ENCODE measurements around the gene SCO1. TPM values are rescaled to one million over a fixed set of nuclear protein-coding genes. Genes with fewer than 3 reads are reported as not detected.

SCO1 gene
- total RNA-seq, 6 experiments from 2014 or later = 30.7 to 41.4 (median 33.5) TPM

GRCh38 chr17:10646392-10646990, 50.8 kb downstream of the SCO1 start:
- no peak overlapping the region for H3K4me3 Mint-ChIP-seq
- H3K27me3 Mint-ChIP-seq (ENCODE audit: insufficient read depth) = no peaks in the 10 kb centered on the region
- no peaks in the 10 kb centered on the region for H3K36me3 Mint-ChIP-seq (ENCODE audit: low read depth)
- DNase-seq = peak; percentile 69
- H3K4me1 Mint-ChIP-seq (ENCODE audit: low read depth) = peaks cover 17% of the 10 kb centered on the region
- no peak overlapping the region for H3K27ac Mint-ChIP-seq
- H3K9me3 Mint-ChIP-seq = no peaks in the 10 kb centered on the region
- peak; percentile 94 for TF ChIP-seq CTCF (IDR thresholded peaks at IDR 0.05)

GRCh38 chr17:10640475-10640874, 56.9 kb downstream of the SCO1 start:
- DNase-seq = no peak
- TF ChIP-seq CTCF (IDR thresholded peaks at IDR 0.05) = no peak
- H3K9me3 Mint-ChIP-seq = no peaks in the 10 kb centered on the region
- H3K27ac Mint-ChIP-seq = no peak overlapping the region
- no peaks in the 10 kb centered on the region; the same call in none of the 2 replicates for H3K27me3 Mint-ChIP-seq (ENCODE audit: insufficient read depth)
- H3K4me3 Mint-ChIP-seq = no peak overlapping the region
- peaks cover 6% of the 10 kb centered on the region for H3K36me3 Mint-ChIP-seq (ENCODE audit: low read depth)
- peaks cover 5% of the 10 kb centered on the region; the same call in 1 of the 2 replicates for H3K4me1 Mint-ChIP-seq (ENCODE audit: low read depth)

GRCh38 chr17:10638151-10638550, 59.2 kb downstream of the SCO1 start:
- no peak overlapping the region for H3K27ac Mint-ChIP-seq
- no peaks in the 10 kb centered on the region for H3K9me3 Mint-ChIP-seq
- no peak overlapping the region for H3K4me3 Mint-ChIP-seq
- peaks cover 2% of the 10 kb centered on the region for H3K27me3 Mint-ChIP-seq (ENCODE audit: insufficient read depth)
- peaks cover 5% of the 10 kb centered on the region; the same call in 1 of the 2 replicates for H3K4me1 Mint-ChIP-seq (ENCODE audit: low read depth)
- TF ChIP-seq CTCF (IDR thresholded peaks at IDR 0.05) = no peak
- no peak for DNase-seq
- peaks cover 6% of the 10 kb centered on the region for H3K36me3 Mint-ChIP-seq (ENCODE audit: low read depth)

- Mint-ChIP-seq H3K36me3 (ENCODE audit: low read depth) (peaks cover 6% of the 10 kb centered on the region), H3K4me1 (ENCODE audit: low read depth) (peaks cover under 1% of the 10 kb centered on the region; the same call in 1 of the 2 replicates), H3K9me3 (no peaks in the 10 kb centered on the region), H3K4me3 (no peak overlapping the region), H3K27me3 (ENCODE audit: insufficient read depth) (peaks cover 2% of the 10 kb centered on the region), H3K27ac (no peak overlapping the region)
- no peak for DNase-seq
- TF ChIP-seq CTCF (IDR thresholded peaks at IDR 0.05) = peak; percentile 29; the same call in 1 of the 2 replicates
Measured at GRCh38 chr17:10635290-10635689, 62.0 kb downstream of the SCO1 start.

- Mint-ChIP-seq H3K27me3 (ENCODE audit: insufficient read depth) (peaks cover 2% of the 10 kb centered on the region), H3K4me3 (no peak overlapping the region), H3K4me1 (ENCODE audit: low read depth) (no peaks in the 10 kb centered on the region), H3K9me3 (no peaks in the 10 kb centered on the region), H3K27ac (no peak overlapping the region), H3K36me3 (ENCODE audit: low read depth) (no peaks in the 10 kb centered on the region)
- TF ChIP-seq CTCF (IDR thresholded peaks at IDR 0.05) = no peak
- no peak for DNase-seq
Measured at GRCh38 chr17:10633738-10634379, 63.5 kb downstream of the SCO1 start.
